CD14-positive monocyte (primary cell): ENCODE measurements around the gene CPED1. TPM values are rescaled to one million over a fixed set of nuclear protein-coding genes. Genes with fewer than 3 reads are reported as not detected.

Source experiments
- DNase-seq, 3 donors: peaks; one replicate each; pipeline ENCODE4 v3.0.0-alpha.2; 2011 to 2022
- H2AFZ ChIP-seq: 2 replicates; pipeline ENCODE4 v1.6.0; 2012; ENCODE audit warnings: mild to moderate bottlenecking, low read depth, low read length, inconsistent platforms; ENCODE audit not compliant: insufficient read depth, poor library complexity, severe bottlenecking
- H3K27ac ChIP-seq, 2 donors: 1 replicate in 1 of 2; 2 replicates in 1 of 2; pipeline ENCODE4 v1.5.1; 2012 to 2013; ENCODE audit warnings: low read length in 2 of 2, control low read depth in 1 of 2, inconsistent platforms in 1 of 2, low read depth in 1 of 2, mild to moderate bottlenecking in 1 of 2
- H3K27me3 ChIP-seq, 2 donors: one replicate each; pipeline versions ENCODE4 v1.6.0 to v1.6.1; 2011 to 2013; ENCODE audit warnings: low read length in 2 of 2; ENCODE audit not compliant: control insufficient read depth in 2 of 2, insufficient read depth in 2 of 2
- H3K36me3 ChIP-seq, 2 donors: replicated peaks in 1 of 2; 1 replicate in 1 of 2; 2 replicates in 1 of 2; pipeline versions ENCODE4 v1.5.1 to v1.6.1; 2012 to 2013; ENCODE audit warnings: low read length in 2 of 2, control low read depth in 1 of 2, inconsistent platforms in 1 of 2, mild to moderate bottlenecking in 1 of 2; ENCODE audit not compliant: insufficient read depth in 2 of 2, control insufficient read depth in 1 of 2
- H3K4me1 ChIP-seq, 2 donors: 1 replicate in 1 of 2; 2 replicates in 1 of 2; pipeline versions ENCODE4 v1.5.1 to v1.6.1; 2012 to 2013; ENCODE audit warnings: low read length in 2 of 2, control low read depth in 1 of 2, inconsistent platforms in 1 of 2, mild to moderate bottlenecking in 1 of 2, moderate library complexity in 1 of 2; ENCODE audit not compliant: insufficient read depth in 2 of 2, control insufficient read depth in 1 of 2
- H3K4me2 ChIP-seq: replicated peaks from 2 replicates; pipeline ENCODE3; 2012; ENCODE audit warnings: low read length, moderate library complexity, mild to moderate bottlenecking; ENCODE audit not compliant: poor library complexity, severe bottlenecking; ENCODE audit errors: extremely low read depth
- H3K4me3 ChIP-seq, 3 experiments: fragments of 200-600 bp in 1 of 3; sonication (generic) in 1 of 3; replicated peaks in 1 of 3; 1 replicate in 2 of 3; 2 replicates in 1 of 3; pipeline ENCODE4 v1.5.1; 2011 to 2013; ENCODE audit warnings: low read length in 3 of 3, mild to moderate bottlenecking in 3 of 3, control low read depth in 2 of 3, low read depth in 2 of 3, inconsistent platforms in 1 of 3, moderate library complexity in 1 of 3
- H3K79me2 ChIP-seq: 2 replicates; pipeline ENCODE4 v1.6.0; 2012; ENCODE audit warnings: mild to moderate bottlenecking, control low read depth, inconsistent platforms, low read length, moderate library complexity; ENCODE audit not compliant: insufficient read depth
- H3K9ac ChIP-seq: 2 replicates; pipeline ENCODE4 v1.6.0; 2017; ENCODE audit warnings: low read length, mild to moderate bottlenecking; ENCODE audit not compliant: insufficient read depth, poor library complexity, severe bottlenecking
- H3K9me3 ChIP-seq, 2 donors: replicated peaks in 1 of 2; 1 replicate in 1 of 2; 2 replicates in 1 of 2; pipeline versions ENCODE4 v1.5.1 to v1.6.1; 2012 to 2013; ENCODE audit warnings: low read length in 2 of 2, control low read depth in 1 of 2; ENCODE audit not compliant: control insufficient read depth in 1 of 2, insufficient read depth in 1 of 2
- H4K20me1 ChIP-seq: 2 replicates; pipeline ENCODE4 v1.6.0; 2012; ENCODE audit warnings: mild to moderate bottlenecking, low read length, control low read depth, moderate library complexity; ENCODE audit not compliant: insufficient read depth
- H3K27ac Mint-ChIP-seq, 7 donors: one replicate each; pipeline ENCODE4 v1.8.0; 2020; ENCODE audit warnings: mild to moderate bottlenecking in 7 of 7, mixed read lengths in 7 of 7, moderate library complexity in 6 of 7, inconsistent platforms in 2 of 7
- H3K27me3 Mint-ChIP-seq, 3 donors: one replicate each; pipeline ENCODE4 v1.8.0; 2021 to 2022; ENCODE audit warnings: low read depth in 3 of 3, mild to moderate bottlenecking in 3 of 3, mixed read lengths in 3 of 3, moderate library complexity in 3 of 3, inconsistent platforms in 1 of 3
- H3K36me3 Mint-ChIP-seq, 2 donors: one replicate each; pipeline ENCODE4 v1.8.0; 2020; ENCODE audit warnings: mixed read lengths in 2 of 2, inconsistent platforms in 1 of 2, mild to moderate bottlenecking in 1 of 2
- H3K4me1 Mint-ChIP-seq: one replicate; pipeline ENCODE4 v1.8.0; 2020; ENCODE audit warnings: mild to moderate bottlenecking, mixed read lengths
- H3K4me3 Mint-ChIP-seq, 2 donors: one replicate each; pipeline ENCODE4 v1.8.0; 2020; ENCODE audit warnings: mild to moderate bottlenecking in 2 of 2, mixed read lengths in 2 of 2, moderate library complexity in 1 of 2
- H3K9me3 Mint-ChIP-seq, 7 donors: one replicate each; pipeline ENCODE4 v1.8.0; 2020 to 2022; ENCODE audit warnings: mixed read lengths in 7 of 7, mild to moderate bottlenecking in 6 of 7, moderate library complexity in 6 of 7, inconsistent platforms in 2 of 7
- CTCF ChIP-seq: fragments of 200-600 bp; IDR thresholded peaks from one replicate; pipeline ENCODE4 v1.8.0; 2022; ENCODE audit warnings: antibody characterized with exemption, mild to moderate bottlenecking
- WGBS: methylation state at CpG from one replicate; pipeline ENCODE4 v1.1.5; 2013; ENCODE audit warnings: missing lambda C conversion rate; ENCODE audit not compliant: insufficient coverage; 5-methylcytosine and 5-hydroxymethylcytosine counted together
- intact Hi-C, 2 donors: fragments of 100-400 bp; cut with micrococcal nuclease; formaldehyde crosslinking; loops; one replicate each; pipeline versions ENCODE4 v1.15.0 to v1.15.1; 2023
- polyA plus RNA-seq, 3 donors: library from polyadenylated mRNA; depleted of rRNA in 1 of 3; unstranded in 2 of 3; stranded (reverse) in 1 of 3; fragments of 300-500 nt in 2 of 3; fragments of >200 nt in 1 of 3; fragmentation: Illumina TruSeq in 2 of 3; gene quantifications; 1 replicate in 2 of 3; 2 replicates in 1 of 3; pipeline ENCODE4 v1.2.3, GENCODE V29; 2012 to 2021

CPED1 gene
- polyA plus RNA-seq, 3 donors, result 9.8 to 30.0 (median 20.4) TPM

GRCh38 chr7:121002048-121002756 lies 13.7 kb downstream of the CPED1 start:
- Mint-ChIP-seq H3K27ac (no peak overlapping the region), H3K9me3 (peaks cover 0 to 2% (median 0%) of the 10 kb centered on the region in 7 donors), H3K27me3 (peaks cover 1 to 10% (median 2%) of the 10 kb centered on the region in 3 donors), H3K4me3 (no peak overlapping the region), H3K36me3 (peaks cover 4 to 7% of the 10 kb centered on the region in 2 donors), H3K4me1 (peaks cover 52% of the 10 kb centered on the region)
- H3K9me3 ChIP-seq, result no peaks in the 10 kb centered on the region
- no peak overlapping the region for H2AFZ ChIP-seq
- no peaks in the 10 kb centered on the region for H3K36me3 ChIP-seq
- no peak overlapping the region for H3K9ac ChIP-seq
- WGBS, result no CpG with 5 or more reads among the region's 2 CpGs
- H3K27ac ChIP-seq, result no peak overlapping the region
- no peaks in the 10 kb centered on the region for H4K20me1 ChIP-seq
- no peaks in the 10 kb centered on the region for H3K79me2 ChIP-seq
- H3K27me3 ChIP-seq, result peaks cover 0 to 2% of the 10 kb centered on the region in 2 donors
- H3K4me2 ChIP-seq, result no peak overlapping the region
- no peak for DNase-seq
- H3K4me1 ChIP-seq, result peaks cover 42 to 53% of the 10 kb centered on the region in 2 donors
- no peak overlapping the region for H3K4me3 ChIP-seq
- no peak for TF ChIP-seq CTCF
- intact Hi-C loops, result no loop called here

GRCh38 chr7:121002757-121003200 lies 14.3 kb downstream of the CPED1 start:
- Mint-ChIP-seq H3K4me1 (peaks cover 53% of the 10 kb centered on the region), H3K4me3 (no peak overlapping the region), H3K36me3 (peaks cover 4 to 7% of the 10 kb centered on the region in 2 donors), H3K9me3 (peaks cover 0 to 2% (median 0%) of the 10 kb centered on the region in 7 donors), H3K27me3 (peaks cover 2 to 10% (median 3%) of the 10 kb centered on the region in 3 donors), H3K27ac (no peak overlapping the region)
- 81% methylated on average over 3 of the region's 5 CpGs for WGBS
- H3K9ac ChIP-seq, result no peak overlapping the region
- H3K9me3 ChIP-seq, result no peaks in the 10 kb centered on the region
- no peaks in the 10 kb centered on the region for H3K79me2 ChIP-seq
- H3K36me3 ChIP-seq, result no peaks in the 10 kb centered on the region
- no peak for TF ChIP-seq CTCF
- H2AFZ ChIP-seq, result no peak overlapping the region
- H3K4me3 ChIP-seq, result no peak overlapping the region
- peaks cover 38 to 53% of the 10 kb centered on the region in 2 donors for H3K4me1 ChIP-seq
- H3K27ac ChIP-seq, result no peak overlapping the region
- no peak for DNase-seq
- H3K27me3 ChIP-seq, result peaks cover 0 to 2% of the 10 kb centered on the region in 2 donors
- intact Hi-C loops, result no loop called here
- H3K4me2 ChIP-seq, result no peak overlapping the region
- no peaks in the 10 kb centered on the region for H4K20me1 ChIP-seq
